Tibial nerve (tissue), 4 donors: ENCODE data around the gene SH3RF3. TPM values are rescaled to one million over a fixed set of nuclear protein-coding genes. Genes with fewer than 3 reads are reported as not detected.

ENCODE experiments used
- DNase-seq, 2 donors: peaks; one replicate each; pipeline ENCODE4 v3.0.0-alpha.2; 2019; ENCODE audit warnings: low spot score in 2 of 2
- H3K27ac ChIP-seq, 4 donors: fragments of 200-600 bp; sonication (generic) in 3 of 4; one replicate each; pipeline ENCODE4 v1.5.1; 2017 to 2019; ENCODE audit warnings: mild to moderate bottlenecking in 1 of 4
- H3K27me3 ChIP-seq, 2 donors: fragments of 200-600 bp; sonication (generic) in 1 of 2; one replicate each; pipeline versions ENCODE4 v1.5.1 to v1.6.0; 2017 to 2019
- H3K36me3 ChIP-seq, 3 donors: fragments of 200-600 bp; sonication (generic); one replicate each; pipeline ENCODE4 v1.5.1; 2018 to 2019
- H3K4me1 ChIP-seq, 4 donors: fragments of 200-600 bp; sonication (generic) in 3 of 4; one replicate each; pipeline ENCODE4 v1.5.1; 2017 to 2019
- H3K4me3 ChIP-seq, 4 donors: fragments of 200-600 bp; sonication (generic) in 3 of 4; one replicate each; pipeline ENCODE4 v1.5.1; 2017 to 2019; ENCODE audit warnings: mild to moderate bottlenecking in 1 of 4, moderate library complexity in 1 of 4
- H3K9me3 ChIP-seq, 4 donors: fragments of 200-600 bp; sonication (generic) in 3 of 4; one replicate each; pipeline ENCODE4 v1.5.1; 2017 to 2019
- EP300 ChIP-seq, 2 donors: sonication (generic); formaldehyde crosslinking; IDR thresholded peaks; one replicate each; pipeline ENCODE4 v1.6.1; 2017; ENCODE audit warnings: antibody characterized with exemption in 2 of 2, mild to moderate bottlenecking in 1 of 2
- POLR2A ChIP-seq, 2 donors: fragments of 450-650 bp; IDR thresholded peaks; one replicate each; pipeline ENCODE4 v1.6.1; 2017; ENCODE audit warnings: antibody characterized with exemption in 2 of 2, mild to moderate bottlenecking in 2 of 2, moderate library complexity in 2 of 2
- WGBS, 2 donors: methylation state at CpG; one replicate each; pipeline ENCODE4 v1.1.5; 2018; 5-methylcytosine and 5-hydroxymethylcytosine counted together
- total RNA-seq, 4 donors: library from RNA; depleted of rRNA; stranded (reverse); fragments of >200 nt; gene quantifications; one replicate each; pipeline ENCODE4 v1.1.0, GENCODE V29; 2016
- TF ChIP-seq, protein P1 (sequence below), 5 experiments: fragments of 200-600 bp in 3 of 5; fragments of 450-650 bp in 2 of 5; sonication (generic) in 3 of 5; IDR thresholded peaks; one replicate each; pipeline ENCODE4 v1.5.1; 2016 to 2019; ENCODE audit warnings: antibody characterized with exemption in 5 of 5, mild to moderate bottlenecking in 3 of 5, moderate library complexity in 2 of 5

SH3RF3 gene
- total RNA-seq, 4 donors from 2014 or later: 6.9 to 18.0 (median 11.4) TPM

DNA sequence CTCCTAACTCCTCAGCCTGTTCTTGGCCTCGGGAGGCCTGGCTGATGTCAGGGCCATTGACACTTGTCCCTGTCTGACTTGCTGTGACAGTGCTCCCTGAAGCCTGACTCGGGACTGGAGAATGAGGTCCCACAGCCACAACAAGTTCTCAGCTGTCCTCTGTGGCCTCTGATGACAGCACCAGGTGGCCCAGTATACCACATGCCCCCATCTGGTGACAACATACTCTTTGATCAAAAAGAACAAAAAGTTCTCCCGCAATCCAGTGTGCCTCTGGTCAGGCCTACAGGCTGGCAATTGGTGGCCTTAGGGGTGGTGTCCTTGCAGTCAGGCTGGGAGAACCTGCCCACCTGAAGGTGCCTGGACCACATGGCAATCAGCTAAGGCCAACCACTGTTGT is 382.2 kb downstream of the SH3RF3 start:
- Histone ChIP-seq H3K36me3 (no peaks in the 10 kb centered on the region), H3K9me3 (peaks cover 0 to under 1% (median 0%) of the 10 kb centered on the region in 4 donors), H3K4me3 (no peak overlapping the region), H3K27me3 (no peaks in the 10 kb centered on the region), H3K4me1 (peaks cover 0 to 21% (median 5%) of the 10 kb centered on the region in 4 donors), H3K27ac (no peak overlapping the region)
- TF ChIP-seq EP300 (IDR thresholded peaks at IDR 0.05) (no peak), POLR2A (IDR thresholded peaks at IDR 0.05) (no peak)
- TF ChIP-seq, protein P1, sequence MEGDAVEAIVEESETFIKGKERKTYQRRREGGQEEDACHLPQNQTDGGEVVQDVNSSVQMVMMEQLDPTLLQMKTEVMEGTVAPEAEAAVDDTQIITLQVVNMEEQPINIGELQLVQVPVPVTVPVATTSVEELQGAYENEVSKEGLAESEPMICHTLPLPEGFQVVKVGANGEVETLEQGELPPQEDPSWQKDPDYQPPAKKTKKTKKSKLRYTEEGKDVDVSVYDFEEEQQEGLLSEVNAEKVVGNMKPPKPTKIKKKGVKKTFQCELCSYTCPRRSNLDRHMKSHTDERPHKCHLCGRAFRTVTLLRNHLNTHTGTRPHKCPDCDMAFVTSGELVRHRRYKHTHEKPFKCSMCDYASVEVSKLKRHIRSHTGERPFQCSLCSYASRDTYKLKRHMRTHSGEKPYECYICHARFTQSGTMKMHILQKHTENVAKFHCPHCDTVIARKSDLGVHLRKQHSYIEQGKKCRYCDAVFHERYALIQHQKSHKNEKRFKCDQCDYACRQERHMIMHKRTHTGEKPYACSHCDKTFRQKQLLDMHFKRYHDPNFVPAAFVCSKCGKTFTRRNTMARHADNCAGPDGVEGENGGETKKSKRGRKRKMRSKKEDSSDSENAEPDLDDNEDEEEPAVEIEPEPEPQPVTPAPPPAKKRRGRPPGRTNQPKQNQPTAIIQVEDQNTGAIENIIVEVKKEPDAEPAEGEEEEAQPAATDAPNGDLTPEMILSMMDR (IDR thresholded peaks at IDR 0.05): no peak
- DNase-seq: no peak
- 61 to 100% methylated on average over 1 to 3 of the region's 3 CpGs for WGBS, 2 donors

DNA sequence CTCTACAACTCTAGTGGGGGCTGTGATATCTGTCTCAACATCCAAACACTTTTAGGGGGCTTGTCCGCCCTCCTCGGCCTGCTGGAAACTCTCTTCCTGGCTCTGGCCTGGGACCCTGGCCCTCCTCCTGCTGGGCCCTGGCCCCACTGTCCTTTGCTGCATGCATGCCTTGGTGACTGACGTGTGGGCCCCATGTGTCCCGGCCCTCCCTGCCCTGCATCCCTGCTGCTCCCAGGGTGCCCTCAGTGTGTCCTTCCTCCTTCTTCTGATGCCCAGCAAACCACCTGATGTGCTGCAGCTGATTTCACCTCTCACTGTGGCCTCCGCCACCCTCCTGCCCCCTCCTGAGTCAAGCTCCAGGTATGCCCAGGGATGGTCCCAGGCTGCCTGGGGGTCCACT is 383.1 kb downstream of the SH3RF3 start:
- H3K27ac ChIP-seq: no peak overlapping the region
- WGBS, 2 donors: 79 to 80% methylated on average over 5 of the region's 5 CpGs
- peaks cover 0 to 21% (median 5%) of the 10 kb centered on the region in 4 donors for H3K4me1 ChIP-seq
- no peaks in the 10 kb centered on the region for H3K9me3 ChIP-seq
- no peak for DNase-seq
- no peaks in the 10 kb centered on the region for H3K36me3 ChIP-seq
- TF ChIP-seq POLR2A (IDR thresholded peaks at IDR 0.05): no peak
- no peak for TF ChIP-seq EP300 (IDR thresholded peaks at IDR 0.05)
- TF ChIP-seq, protein P1 (IDR thresholded peaks at IDR 0.05): no peak
- H3K4me3 ChIP-seq: no peak overlapping the region
- no peaks in the 10 kb centered on the region for H3K27me3 ChIP-seq

DNA sequence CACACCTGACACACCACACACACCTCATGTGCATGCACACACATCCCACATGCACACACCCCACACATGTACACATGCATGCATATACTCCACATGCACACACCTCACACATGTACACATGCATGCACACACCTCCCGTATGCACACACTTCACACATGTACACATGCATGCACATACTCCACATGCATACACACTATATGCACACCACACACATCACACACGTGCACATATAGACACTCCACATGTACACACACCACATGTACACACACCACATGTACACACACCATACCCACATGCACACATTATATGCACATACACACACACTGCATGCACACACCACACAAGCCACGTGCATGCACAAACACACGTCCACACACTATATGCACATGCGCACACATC is 384.2 kb downstream of the SH3RF3 start:
- Histone ChIP-seq H3K4me1 (peaks cover 0 to 21% (median 5%) of the 10 kb centered on the region in 4 donors), H3K9me3 (no peaks in the 10 kb centered on the region), H3K36me3 (no peaks in the 10 kb centered on the region), H3K27ac (no peak overlapping the region), H3K4me3 (no peak overlapping the region), H3K27me3 (no peaks in the 10 kb centered on the region)
- TF ChIP-seq, protein P1 (IDR thresholded peaks at IDR 0.05): no peak
- TF ChIP-seq EP300 (IDR thresholded peaks at IDR 0.05): no peak
- no peak for TF ChIP-seq POLR2A (IDR thresholded peaks at IDR 0.05)
- 94 to 99% methylated on average over 5 of the region's 5 CpGs for WGBS, 2 donors
- no peak for DNase-seq

DNA sequence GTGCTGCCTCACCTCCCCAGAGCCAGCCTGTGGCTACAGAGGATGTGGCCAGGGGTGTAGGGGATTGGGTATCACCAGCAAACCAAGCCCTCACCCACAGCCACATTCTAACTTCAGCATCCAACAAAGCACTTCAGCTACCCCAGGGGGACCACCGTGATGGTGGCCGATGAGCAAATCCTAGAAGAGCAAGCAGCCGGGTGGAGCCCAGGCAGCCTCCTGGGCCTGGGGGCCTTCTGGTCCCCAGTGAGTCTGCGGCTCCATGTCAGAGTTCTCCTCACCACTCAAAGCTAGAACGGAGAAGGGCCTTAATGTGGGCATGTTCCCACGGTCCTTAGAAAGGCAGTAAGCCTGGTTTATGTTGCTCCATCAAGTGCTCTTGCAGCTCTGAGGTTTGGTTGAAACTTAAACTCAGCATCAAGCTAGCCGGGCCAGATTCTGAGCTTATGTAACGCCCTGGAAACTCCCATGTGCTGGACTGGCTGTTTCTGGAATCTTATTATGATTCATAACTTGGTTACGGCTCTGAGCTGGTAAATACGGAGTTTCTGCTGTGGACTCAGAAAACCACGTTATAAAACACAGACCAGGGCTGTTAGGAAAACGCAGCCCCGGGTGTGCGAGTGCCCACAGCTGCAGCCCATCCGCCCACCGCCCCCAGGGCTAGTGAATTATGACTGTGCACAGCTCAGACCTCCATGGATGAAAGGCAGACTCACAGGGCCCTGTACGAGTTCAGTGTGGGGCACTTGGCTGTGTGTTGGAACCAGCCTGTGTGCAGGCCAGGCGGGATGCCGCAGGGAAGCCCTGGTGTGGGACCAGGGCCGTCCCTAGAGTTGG is 385.0 kb downstream of the SH3RF3 start:
- Histone ChIP-seq H3K36me3 (no peaks in the 10 kb centered on the region), H3K27ac (peak overlapping the region in 3 of 4 donors; percentile 17 to 79 (median 71)), H3K9me3 (no peaks in the 10 kb centered on the region), H3K4me3 (no peak overlapping the region), H3K27me3 (no peaks in the 10 kb centered on the region), H3K4me1 (peaks cover 0 to 21% (median 5%) of the 10 kb centered on the region in 4 donors)
- TF ChIP-seq, protein P1 (IDR thresholded peaks at IDR 0.05): no peak
- TF ChIP-seq POLR2A (IDR thresholded peaks at IDR 0.05): no peak
- TF ChIP-seq EP300 (IDR thresholded peaks at IDR 0.05): no peak
- 39 to 52% methylated on average over 16 to 20 of the region's 20 CpGs for WGBS, 2 donors
- DNase-seq: peak in 1 of 2 donors; percentile 55

DNA sequence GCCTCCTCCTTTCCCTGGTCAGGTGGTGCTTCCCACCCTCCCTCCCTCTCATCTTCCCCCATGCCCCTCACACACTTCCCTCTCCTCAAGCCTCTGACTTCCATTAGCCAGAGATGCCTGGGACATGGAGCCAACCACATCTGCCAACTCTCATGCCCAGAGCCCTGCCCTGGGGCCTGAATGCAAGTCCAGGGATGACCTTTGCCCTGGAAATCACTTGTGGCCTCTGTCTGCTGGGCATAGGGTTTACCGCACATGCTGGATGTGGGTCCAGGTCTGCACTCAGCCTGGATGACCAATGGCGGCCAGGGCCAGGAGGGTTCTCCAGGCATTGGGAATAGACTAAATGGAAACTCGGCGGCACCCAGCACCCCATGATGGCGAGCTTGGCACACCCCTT is 385.9 kb downstream of the SH3RF3 start:
- Histone ChIP-seq H3K27me3 (no peaks in the 10 kb centered on the region), H3K4me3 (no peak overlapping the region), H3K4me1 (peaks cover 0 to 21% (median 5%) of the 10 kb centered on the region in 4 donors), H3K27ac (peak overlapping the region in 3 of 4 donors; percentile 17 to 79 (median 71)), H3K9me3 (no peaks in the 10 kb centered on the region), H3K36me3 (no peaks in the 10 kb centered on the region)
- DNase-seq: no peak
- TF ChIP-seq POLR2A (IDR thresholded peaks at IDR 0.05): no peak
- TF ChIP-seq, protein P1 (IDR thresholded peaks at IDR 0.05): no peak
- no peak for TF ChIP-seq EP300 (IDR thresholded peaks at IDR 0.05)
- WGBS, 2 donors: 97% methylated on average over 5 of the region's 5 CpGs
